Parathyroid adenoma (tissue), 2 donors: ENCODE data around the gene ANO10.

Experiments used
- H2AFZ ChIP-seq: fragments of 300-600 bp; sonication (generic); one replicate; pipeline ENCODE4 v1.7.0; 2017; ENCODE audit warnings: antibody characterized with exemption, mild to moderate bottlenecking
- H3K27ac ChIP-seq: fragments of 300-600 bp; sonication (generic); one replicate; pipeline ENCODE4 v1.7.0; 2017
- H3K27me3 ChIP-seq: fragments of 300-600 bp; sonication (generic); one replicate; pipeline ENCODE4 v1.7.0; 2017; ENCODE audit warnings: low read length; ENCODE audit not compliant: control insufficient read depth, insufficient read depth
- H3K36me3 ChIP-seq: fragments of 300-600 bp; sonication (generic); one replicate; pipeline ENCODE4 v1.7.0; 2017; ENCODE audit warnings: low read length; ENCODE audit not compliant: control insufficient read depth, insufficient read depth
- H3K4me1 ChIP-seq: fragments of 300-600 bp; sonication (generic); one replicate; pipeline ENCODE4 v1.7.0; 2017; ENCODE audit warnings: control low read depth
- H3K4me2 ChIP-seq: fragments of 300-600 bp; sonication (generic); one replicate; pipeline ENCODE4 v1.7.0; 2017; ENCODE audit warnings: low read length
- H3K4me3 ChIP-seq: fragments of 300-600 bp; sonication (generic); one replicate; pipeline ENCODE4 v1.7.0; 2017; ENCODE audit warnings: low read depth, low read length
- H3K79me2 ChIP-seq: fragments of 300-600 bp; sonication (generic); one replicate; pipeline ENCODE4 v1.7.0; 2017; ENCODE audit warnings: control low read depth
- H3K9ac ChIP-seq: fragments of 300-600 bp; sonication (generic); one replicate; pipeline ENCODE4 v1.7.0; 2017; ENCODE audit warnings: mild to moderate bottlenecking
- H3K9me3 ChIP-seq: fragments of 300-600 bp; sonication (generic); one replicate; pipeline ENCODE4 v1.7.0; 2017; ENCODE audit warnings: low read length; ENCODE audit not compliant: control insufficient read depth
- TF ChIP-seq, protein P1 (sequence below): fragments of 300-600 bp; sonication (generic); IDR thresholded peaks from one replicate; pipeline ENCODE4 v1.7.0; 2017; ENCODE audit warnings: antibody characterized with exemption, mild to moderate bottlenecking
- donor health status: primary hyperparathyroidism.

Gene ANO10

DNA sequence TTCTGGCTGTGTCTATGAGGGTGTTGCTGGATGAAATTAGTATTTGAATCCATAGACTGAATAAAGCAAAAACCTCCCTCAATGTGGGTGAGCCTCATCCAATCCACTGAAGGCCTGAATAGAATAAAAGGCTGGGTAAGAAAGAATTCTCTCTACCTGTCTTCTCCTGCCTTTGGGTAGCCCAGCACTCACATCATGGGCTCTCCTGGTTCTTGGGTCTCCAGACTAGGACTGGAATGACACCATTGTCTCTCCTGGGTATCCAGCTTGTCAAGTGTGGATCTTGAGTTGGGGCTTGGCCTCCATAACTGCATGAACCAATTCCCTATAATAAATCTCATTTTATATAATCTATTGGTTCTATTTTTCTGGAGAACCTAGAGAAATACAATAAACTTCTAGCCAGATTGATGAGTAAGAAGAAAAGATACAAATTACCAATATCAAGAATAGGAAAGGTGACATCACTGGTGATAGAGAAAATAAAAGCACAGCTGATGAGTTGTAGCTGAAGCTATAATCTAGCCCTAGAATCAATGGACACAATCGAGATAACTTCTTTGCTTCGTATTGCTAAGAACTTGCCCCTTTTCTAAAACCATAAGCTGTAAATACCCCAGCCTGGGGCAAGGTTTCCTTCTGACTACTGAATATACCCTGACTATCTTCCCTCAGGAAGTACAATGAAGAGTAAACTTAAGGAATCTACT lies 106.4 kb downstream of the ANO10 start:
- no peak overlapping the region for H3K4me3 ChIP-seq
- no peak overlapping the region for H3K9ac ChIP-seq
- H3K27me3 ChIP-seq, result no peaks in the 10 kb centered on the region
- no peak overlapping the region for H2AFZ ChIP-seq
- no peak overlapping the region for H3K27ac ChIP-seq
- no peak overlapping the region for H3K4me2 ChIP-seq
- no peaks in the 10 kb centered on the region for H3K36me3 ChIP-seq
- TF ChIP-seq, protein P1, sequence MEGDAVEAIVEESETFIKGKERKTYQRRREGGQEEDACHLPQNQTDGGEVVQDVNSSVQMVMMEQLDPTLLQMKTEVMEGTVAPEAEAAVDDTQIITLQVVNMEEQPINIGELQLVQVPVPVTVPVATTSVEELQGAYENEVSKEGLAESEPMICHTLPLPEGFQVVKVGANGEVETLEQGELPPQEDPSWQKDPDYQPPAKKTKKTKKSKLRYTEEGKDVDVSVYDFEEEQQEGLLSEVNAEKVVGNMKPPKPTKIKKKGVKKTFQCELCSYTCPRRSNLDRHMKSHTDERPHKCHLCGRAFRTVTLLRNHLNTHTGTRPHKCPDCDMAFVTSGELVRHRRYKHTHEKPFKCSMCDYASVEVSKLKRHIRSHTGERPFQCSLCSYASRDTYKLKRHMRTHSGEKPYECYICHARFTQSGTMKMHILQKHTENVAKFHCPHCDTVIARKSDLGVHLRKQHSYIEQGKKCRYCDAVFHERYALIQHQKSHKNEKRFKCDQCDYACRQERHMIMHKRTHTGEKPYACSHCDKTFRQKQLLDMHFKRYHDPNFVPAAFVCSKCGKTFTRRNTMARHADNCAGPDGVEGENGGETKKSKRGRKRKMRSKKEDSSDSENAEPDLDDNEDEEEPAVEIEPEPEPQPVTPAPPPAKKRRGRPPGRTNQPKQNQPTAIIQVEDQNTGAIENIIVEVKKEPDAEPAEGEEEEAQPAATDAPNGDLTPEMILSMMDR, result no peak
- H3K79me2 ChIP-seq, result no peaks in the 10 kb centered on the region
- H3K9me3 ChIP-seq, result no peaks in the 10 kb centered on the region
- no peaks in the 10 kb centered on the region for H3K4me1 ChIP-seq

DNA sequence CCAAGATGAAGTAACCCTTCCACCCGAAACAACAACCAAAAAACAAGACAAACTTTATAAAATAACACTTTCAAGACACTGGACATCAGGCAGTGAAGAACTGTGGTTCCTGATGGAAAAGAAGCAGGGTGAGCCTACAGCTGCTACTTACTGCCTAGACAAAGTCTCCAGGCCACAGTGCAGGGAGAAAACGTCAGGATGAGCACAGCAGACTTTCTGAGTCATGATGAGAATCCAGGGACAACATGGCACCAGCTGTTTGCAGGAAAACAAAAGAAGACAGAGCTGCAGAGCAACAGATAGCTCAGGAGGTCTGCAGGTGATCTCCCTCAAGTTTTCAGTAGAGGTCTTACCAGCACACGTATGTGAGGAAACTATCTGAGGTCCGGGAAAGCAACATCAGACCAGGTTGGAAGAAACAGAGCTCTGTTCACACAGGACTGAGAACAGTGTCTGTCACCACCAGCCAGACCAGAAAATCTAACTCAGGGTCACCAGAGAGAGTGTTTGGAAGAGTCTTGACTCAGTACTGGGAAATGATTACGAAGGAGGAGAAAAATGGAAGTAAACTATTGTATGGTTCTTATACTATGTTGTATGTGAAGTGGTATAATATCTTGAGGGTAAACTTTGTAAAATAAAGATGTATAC lies 108.9 kb downstream of the ANO10 start:
- no peaks in the 10 kb centered on the region for H3K4me1 ChIP-seq
- no peaks in the 10 kb centered on the region for H3K27me3 ChIP-seq
- no peaks in the 10 kb centered on the region for H3K9me3 ChIP-seq
- H3K27ac ChIP-seq, result no peak overlapping the region
- no peak overlapping the region for H3K9ac ChIP-seq
- no peaks in the 10 kb centered on the region for H3K36me3 ChIP-seq
- no peak overlapping the region for H2AFZ ChIP-seq
- TF ChIP-seq, protein P1, result no peak
- H3K4me2 ChIP-seq, result no peak overlapping the region
- no peaks in the 10 kb centered on the region for H3K79me2 ChIP-seq
- no peak overlapping the region for H3K4me3 ChIP-seq

DNA sequence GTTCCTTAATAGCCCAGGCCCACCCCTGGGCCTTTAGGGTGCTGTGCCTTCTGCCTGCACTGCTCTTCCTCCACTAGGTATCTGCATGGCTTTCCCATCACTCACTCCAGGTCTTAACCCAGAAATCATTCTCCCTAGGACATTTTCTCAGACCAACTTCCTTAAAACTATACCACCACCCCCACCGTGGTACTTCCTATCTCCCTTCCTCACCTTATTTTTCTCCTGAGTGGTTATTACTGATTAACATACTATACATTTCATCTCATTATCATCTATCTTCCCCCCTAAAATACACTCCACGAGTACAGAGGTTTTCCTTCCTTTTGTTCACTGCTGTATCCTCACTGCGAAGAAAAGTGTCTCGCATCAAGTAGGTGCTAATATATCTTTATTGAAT lies 115.2 kb downstream of the ANO10 start:
- H3K36me3 ChIP-seq, result no peaks in the 10 kb centered on the region
- no peaks in the 10 kb centered on the region for H3K79me2 ChIP-seq
- no peak overlapping the region for H3K4me2 ChIP-seq
- H3K9ac ChIP-seq, result no peak overlapping the region
- peaks cover 10% of the 10 kb centered on the region for H3K4me1 ChIP-seq
- no peak overlapping the region for H2AFZ ChIP-seq
- TF ChIP-seq, protein P1, result no peak
- no peak overlapping the region for H3K4me3 ChIP-seq
- no peak overlapping the region for H3K27ac ChIP-seq
- H3K9me3 ChIP-seq, result no peaks in the 10 kb centered on the region
- no peaks in the 10 kb centered on the region for H3K27me3 ChIP-seq

GRCh38 chr3:43505351-43505750 lies 116.5 kb downstream of the ANO10 start:
- no peak overlapping the region for H3K4me2 ChIP-seq
- H3K4me1 ChIP-seq, result peaks cover 19% of the 10 kb centered on the region
- H3K9ac ChIP-seq, result no peak overlapping the region
- no peaks in the 10 kb centered on the region for H3K36me3 ChIP-seq
- H3K4me3 ChIP-seq, result no peak overlapping the region
- no peak overlapping the region for H3K27ac ChIP-seq
- H2AFZ ChIP-seq, result no peak overlapping the region
- no peaks in the 10 kb centered on the region for H3K27me3 ChIP-seq
- TF ChIP-seq, protein P1, result no peak
- no peaks in the 10 kb centered on the region for H3K79me2 ChIP-seq
- no peaks in the 10 kb centered on the region for H3K9me3 ChIP-seq
